Ishikawa (cell line): Measurements from ENCODE around the gene CLEC1B.

Source experiments
- CEBPB ChIP-seq: IDR thresholded peaks from 2 replicates; pipeline ENCODE4 v1.6.1; 2012
- CREB1 ChIP-seq: IDR thresholded peaks from 2 replicates; pipeline ENCODE4 v1.6.1; 2012; ENCODE audit warnings: low read depth
- EGR1 ChIP-seq: IDR thresholded peaks from 2 replicates; pipeline ENCODE4 v1.6.1; 2012
- EP300 ChIP-seq: IDR thresholded peaks from 2 replicates; pipeline ENCODE4 v1.6.1; 2012; ENCODE audit warnings: borderline replicate concordance
- FOXM1 ChIP-seq: IDR thresholded peaks from 2 replicates; pipeline ENCODE4 v1.6.1; 2012; ENCODE audit warnings: low read depth, borderline replicate concordance
- NFIC ChIP-seq: IDR thresholded peaks from 2 replicates; pipeline ENCODE4 v1.6.1; 2012
- RAD21 ChIP-seq: IDR thresholded peaks from 2 replicates; pipeline ENCODE4 v1.6.1; 2012; ENCODE audit warnings: low read depth
- TAF1 ChIP-seq: IDR thresholded peaks from 2 replicates; pipeline ENCODE4 v1.6.1; 2012; ENCODE audit warnings: low read depth, mild to moderate bottlenecking
- TCF12 ChIP-seq: IDR thresholded peaks from 2 replicates; pipeline ENCODE4 v1.6.1; 2012; ENCODE audit warnings: low read depth
- TEAD4 ChIP-seq: IDR thresholded peaks from 2 replicates; pipeline ENCODE4 v1.6.1; 2012
- YY1 ChIP-seq: IDR thresholded peaks from 2 replicates; pipeline ENCODE4 v1.6.1; 2012; ENCODE audit warnings: low read depth
- ZBTB7A ChIP-seq: IDR thresholded peaks from 2 replicates; pipeline ENCODE4 v1.6.1; 2012; ENCODE audit warnings: low read depth
- TF ChIP-seq, protein P1 (sequence below): IDR thresholded peaks from 2 replicates; pipeline ENCODE4 v1.6.1; 2012
- TF ChIP-seq, protein P2 (sequence below): IDR thresholded peaks from 2 replicates; pipeline ENCODE4 v1.6.1; 2012
- TF ChIP-seq, protein P3 (sequence below): IDR thresholded peaks from 2 replicates; pipeline ENCODE4 v1.6.1; 2012; ENCODE audit warnings: low read depth, mild to moderate bottlenecking

The CLEC1B gene

DNA sequence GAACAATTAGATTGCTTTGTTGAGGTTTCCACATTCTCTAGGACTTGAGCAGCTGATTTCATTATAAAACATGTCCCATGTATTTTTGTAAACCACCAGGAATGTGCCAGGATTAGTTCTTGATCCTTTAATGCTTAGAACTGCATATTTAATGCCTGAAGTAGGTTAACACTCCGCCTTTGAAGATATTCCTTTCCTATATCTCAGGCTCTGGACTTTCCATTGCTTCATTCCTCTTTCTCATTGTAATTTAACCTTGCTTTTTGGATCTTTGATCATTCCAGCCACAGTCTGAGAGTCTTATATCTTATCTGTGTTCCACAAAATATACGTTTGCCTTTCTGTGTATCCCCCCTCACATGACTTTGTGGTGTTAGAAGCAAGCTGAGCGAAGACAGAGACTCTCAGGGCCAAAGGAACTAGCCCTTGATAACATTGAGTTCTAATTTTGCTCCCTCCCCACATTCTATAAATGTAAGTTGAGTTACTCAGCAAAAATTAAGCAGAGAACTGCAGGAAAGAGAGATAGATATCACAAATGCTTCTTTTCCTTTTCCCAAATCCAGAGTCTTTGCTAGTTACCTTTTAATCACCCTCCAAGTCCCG is 2.4 kb upstream of the CLEC1B start:
- TF ChIP-seq TEAD4 (no peak), NFIC (no peak), CREB1 (no peak), CEBPB (no peak), RAD21 (no peak), TCF12 (no peak), EGR1 (no peak)
- TF ChIP-seq, protein P1, sequence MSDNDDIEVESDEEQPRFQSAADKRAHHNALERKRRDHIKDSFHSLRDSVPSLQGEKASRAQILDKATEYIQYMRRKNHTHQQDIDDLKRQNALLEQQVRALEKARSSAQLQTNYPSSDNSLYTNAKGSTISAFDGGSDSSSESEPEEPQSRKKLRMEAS: no peak
- TF ChIP-seq, protein P2, sequence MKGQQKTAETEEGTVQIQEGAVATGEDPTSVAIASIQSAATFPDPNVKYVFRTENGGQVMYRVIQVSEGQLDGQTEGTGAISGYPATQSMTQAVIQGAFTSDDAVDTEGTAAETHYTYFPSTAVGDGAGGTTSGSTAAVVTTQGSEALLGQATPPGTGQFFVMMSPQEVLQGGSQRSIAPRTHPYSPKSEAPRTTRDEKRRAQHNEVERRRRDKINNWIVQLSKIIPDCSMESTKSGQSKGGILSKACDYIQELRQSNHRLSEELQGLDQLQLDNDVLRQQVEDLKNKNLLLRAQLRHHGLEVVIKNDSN: no peak
- TF ChIP-seq, protein P3, sequence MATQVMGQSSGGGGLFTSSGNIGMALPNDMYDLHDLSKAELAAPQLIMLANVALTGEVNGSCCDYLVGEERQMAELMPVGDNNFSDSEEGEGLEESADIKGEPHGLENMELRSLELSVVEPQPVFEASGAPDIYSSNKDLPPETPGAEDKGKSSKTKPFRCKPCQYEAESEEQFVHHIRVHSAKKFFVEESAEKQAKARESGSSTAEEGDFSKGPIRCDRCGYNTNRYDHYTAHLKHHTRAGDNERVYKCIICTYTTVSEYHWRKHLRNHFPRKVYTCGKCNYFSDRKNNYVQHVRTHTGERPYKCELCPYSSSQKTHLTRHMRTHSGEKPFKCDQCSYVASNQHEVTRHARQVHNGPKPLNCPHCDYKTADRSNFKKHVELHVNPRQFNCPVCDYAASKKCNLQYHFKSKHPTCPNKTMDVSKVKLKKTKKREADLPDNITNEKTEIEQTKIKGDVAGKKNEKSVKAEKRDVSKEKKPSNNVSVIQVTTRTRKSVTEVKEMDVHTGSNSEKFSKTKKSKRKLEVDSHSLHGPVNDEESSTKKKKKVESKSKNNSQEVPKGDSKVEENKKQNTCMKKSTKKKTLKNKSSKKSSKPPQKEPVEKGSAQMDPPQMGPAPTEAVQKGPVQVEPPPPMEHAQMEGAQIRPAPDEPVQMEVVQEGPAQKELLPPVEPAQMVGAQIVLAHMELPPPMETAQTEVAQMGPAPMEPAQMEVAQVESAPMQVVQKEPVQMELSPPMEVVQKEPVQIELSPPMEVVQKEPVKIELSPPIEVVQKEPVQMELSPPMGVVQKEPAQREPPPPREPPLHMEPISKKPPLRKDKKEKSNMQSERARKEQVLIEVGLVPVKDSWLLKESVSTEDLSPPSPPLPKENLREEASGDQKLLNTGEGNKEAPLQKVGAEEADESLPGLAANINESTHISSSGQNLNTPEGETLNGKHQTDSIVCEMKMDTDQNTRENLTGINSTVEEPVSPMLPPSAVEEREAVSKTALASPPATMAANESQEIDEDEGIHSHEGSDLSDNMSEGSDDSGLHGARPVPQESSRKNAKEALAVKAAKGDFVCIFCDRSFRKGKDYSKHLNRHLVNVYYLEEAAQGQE: no peak

GRCh38 chr12:9992296-9992695 is 6.6 kb downstream of the CLEC1B start:
- no peak for TF ChIP-seq EGR1
- no peak for TF ChIP-seq CREB1
- TF ChIP-seq CEBPB: no peak
- TF ChIP-seq, protein P2: no peak
- TF ChIP-seq ZBTB7A: no peak
- no peak for TF ChIP-seq TAF1
- TF ChIP-seq, protein P1: no peak
- no peak for TF ChIP-seq RAD21
- TF ChIP-seq YY1: no peak
- no peak for TF ChIP-seq TCF12
- TF ChIP-seq, protein P3: no peak
- TF ChIP-seq NFIC: no peak
- TF ChIP-seq TEAD4: no peak
- no peak for TF ChIP-seq FOXM1
- TF ChIP-seq EP300: no peak

DNA sequence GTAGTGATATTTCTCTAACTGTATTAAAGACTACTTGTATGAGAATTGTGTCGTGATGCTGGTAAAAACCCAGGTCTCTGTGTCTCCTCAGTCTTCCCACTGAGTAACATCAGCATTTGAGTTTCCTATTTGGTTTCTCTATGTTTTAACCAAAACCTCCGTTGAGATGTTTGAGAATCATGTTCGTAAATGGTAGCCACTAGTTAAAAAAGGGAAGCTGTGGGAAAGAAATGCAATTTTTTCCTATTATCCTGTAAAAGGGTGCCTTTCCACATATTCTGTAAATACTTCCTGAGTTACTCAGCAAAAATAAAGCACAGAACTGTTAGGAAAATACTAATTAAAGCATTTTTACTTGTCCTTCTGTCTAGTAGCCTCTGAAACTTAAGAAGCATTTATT is 7.0 kb downstream of the CLEC1B start:
- TF ChIP-seq, protein P2: no peak
- TF ChIP-seq EP300: no peak
- no peak for TF ChIP-seq TEAD4
- TF ChIP-seq FOXM1: no peak
- TF ChIP-seq RAD21: no peak
- no peak for TF ChIP-seq YY1
- TF ChIP-seq TAF1: no peak
- TF ChIP-seq ZBTB7A: no peak
- no peak for TF ChIP-seq NFIC

DNA sequence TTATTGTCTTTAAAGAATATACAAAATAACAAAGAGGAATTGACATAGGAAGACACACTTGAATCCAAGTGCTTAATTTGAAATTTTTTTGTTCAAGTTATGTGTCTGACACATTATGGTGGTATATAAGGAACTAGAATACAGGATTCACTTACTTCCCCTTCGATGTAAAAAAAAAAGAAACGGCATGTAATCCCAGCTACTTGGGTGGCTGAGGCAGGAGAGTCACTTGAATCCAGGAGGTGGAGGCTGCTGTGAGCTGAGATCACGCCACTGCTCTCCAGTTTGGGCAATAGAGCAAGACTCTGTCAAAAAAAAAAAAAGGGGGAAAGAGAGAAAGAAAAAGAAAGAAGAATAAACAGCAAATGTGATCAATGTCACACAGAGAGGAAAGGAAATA is 18.8 kb downstream of the CLEC1B start:
- TF ChIP-seq TAF1 (no peak), FOXM1 (no peak), EP300 (no peak)

- TF ChIP-seq TCF12: no peak
- TF ChIP-seq, protein P2: no peak
- TF ChIP-seq EGR1: no peak
- TF ChIP-seq, protein P3: no peak
- no peak for TF ChIP-seq CEBPB
- no peak for TF ChIP-seq TEAD4
- no peak for TF ChIP-seq CREB1
- TF ChIP-seq, protein P1: no peak
- no peak for TF ChIP-seq YY1
- no peak for TF ChIP-seq RAD21
- no peak for TF ChIP-seq FOXM1
- TF ChIP-seq TAF1: no peak
- no peak for TF ChIP-seq ZBTB7A
- no peak for TF ChIP-seq EP300
- TF ChIP-seq NFIC: no peak
Observed at GRCh38 chr12:9977916-9978315, 21.0 kb downstream of the CLEC1B start.
